ENCODE results near the gene ANKS1A.

DNA sequence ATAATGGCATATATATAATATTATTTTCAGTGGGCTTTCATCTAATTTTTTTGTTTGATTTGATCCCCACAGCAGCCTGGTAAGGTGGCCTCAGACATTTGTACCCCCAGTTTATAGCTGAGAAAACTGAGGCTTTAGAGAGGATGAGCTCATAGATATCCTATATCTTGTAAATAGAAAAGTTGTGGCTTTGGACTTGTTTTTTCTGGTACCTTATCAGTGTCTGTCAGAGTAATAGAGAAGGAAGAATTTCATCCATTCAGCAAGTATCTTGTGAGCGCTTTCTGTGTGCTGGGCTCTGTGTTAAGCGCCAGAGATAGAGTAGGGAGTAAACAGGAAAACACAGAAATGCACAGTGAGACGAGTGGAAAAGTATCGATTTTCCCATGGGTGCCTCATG lies 29.1 kb upstream of the ANKS1A start:
- TF ChIP-seq, protein P1, sequence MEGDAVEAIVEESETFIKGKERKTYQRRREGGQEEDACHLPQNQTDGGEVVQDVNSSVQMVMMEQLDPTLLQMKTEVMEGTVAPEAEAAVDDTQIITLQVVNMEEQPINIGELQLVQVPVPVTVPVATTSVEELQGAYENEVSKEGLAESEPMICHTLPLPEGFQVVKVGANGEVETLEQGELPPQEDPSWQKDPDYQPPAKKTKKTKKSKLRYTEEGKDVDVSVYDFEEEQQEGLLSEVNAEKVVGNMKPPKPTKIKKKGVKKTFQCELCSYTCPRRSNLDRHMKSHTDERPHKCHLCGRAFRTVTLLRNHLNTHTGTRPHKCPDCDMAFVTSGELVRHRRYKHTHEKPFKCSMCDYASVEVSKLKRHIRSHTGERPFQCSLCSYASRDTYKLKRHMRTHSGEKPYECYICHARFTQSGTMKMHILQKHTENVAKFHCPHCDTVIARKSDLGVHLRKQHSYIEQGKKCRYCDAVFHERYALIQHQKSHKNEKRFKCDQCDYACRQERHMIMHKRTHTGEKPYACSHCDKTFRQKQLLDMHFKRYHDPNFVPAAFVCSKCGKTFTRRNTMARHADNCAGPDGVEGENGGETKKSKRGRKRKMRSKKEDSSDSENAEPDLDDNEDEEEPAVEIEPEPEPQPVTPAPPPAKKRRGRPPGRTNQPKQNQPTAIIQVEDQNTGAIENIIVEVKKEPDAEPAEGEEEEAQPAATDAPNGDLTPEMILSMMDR (IDR thresholded peaks at IDR 0.05): no peak
- no peak for TF ChIP-seq POLR2AphosphoS5 (IDR thresholded peaks at IDR 0.05)
